NCI-H774 (cell line): Measurements from ENCODE around the gene EIF1.

Experiments
- DNase-seq: peaks from one replicate; lab custom pipeline; 2025; lab: John Stamatoyannopoulos, UW

Gene EIF1

DNA sequence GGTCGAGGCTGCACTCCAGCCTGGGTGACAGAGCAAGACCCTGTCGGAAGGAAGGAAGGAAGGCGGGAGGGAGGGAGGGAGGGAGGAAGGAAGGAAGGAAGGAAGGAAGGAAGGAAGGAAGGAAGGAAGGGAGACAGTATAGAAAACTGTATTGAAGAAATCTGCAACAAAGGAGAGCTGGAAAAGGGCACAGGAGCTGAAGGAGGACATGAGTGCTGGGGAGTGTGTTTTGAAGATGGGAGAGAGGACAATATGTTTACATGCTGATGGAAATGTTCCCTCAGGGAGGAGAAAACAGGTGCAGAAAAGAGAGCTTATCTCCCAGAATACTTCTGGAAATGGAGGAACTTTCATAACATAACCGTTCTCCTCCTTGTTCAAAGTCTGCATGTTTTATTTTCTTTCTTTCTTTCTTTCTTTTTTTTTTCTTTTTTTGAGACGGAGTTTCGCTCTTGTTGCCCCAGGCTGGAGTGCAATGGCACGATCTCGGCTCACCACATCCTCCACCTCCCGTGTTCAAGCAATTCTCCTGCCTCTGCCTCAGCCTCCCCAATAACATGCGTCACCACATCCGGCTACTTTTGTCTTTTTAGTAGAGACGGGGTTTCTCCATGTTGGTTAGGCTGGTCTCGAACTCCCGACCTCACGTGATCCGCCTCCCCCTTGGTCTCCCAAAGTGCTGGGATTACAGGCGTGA, 48.4 kb downstream of the EIF1 start:
- no peak for DNase-seq

GRCh38 chr17:41737680-41738023, 49.0 kb downstream of the EIF1 start:
- no peak for DNase-seq

DNA sequence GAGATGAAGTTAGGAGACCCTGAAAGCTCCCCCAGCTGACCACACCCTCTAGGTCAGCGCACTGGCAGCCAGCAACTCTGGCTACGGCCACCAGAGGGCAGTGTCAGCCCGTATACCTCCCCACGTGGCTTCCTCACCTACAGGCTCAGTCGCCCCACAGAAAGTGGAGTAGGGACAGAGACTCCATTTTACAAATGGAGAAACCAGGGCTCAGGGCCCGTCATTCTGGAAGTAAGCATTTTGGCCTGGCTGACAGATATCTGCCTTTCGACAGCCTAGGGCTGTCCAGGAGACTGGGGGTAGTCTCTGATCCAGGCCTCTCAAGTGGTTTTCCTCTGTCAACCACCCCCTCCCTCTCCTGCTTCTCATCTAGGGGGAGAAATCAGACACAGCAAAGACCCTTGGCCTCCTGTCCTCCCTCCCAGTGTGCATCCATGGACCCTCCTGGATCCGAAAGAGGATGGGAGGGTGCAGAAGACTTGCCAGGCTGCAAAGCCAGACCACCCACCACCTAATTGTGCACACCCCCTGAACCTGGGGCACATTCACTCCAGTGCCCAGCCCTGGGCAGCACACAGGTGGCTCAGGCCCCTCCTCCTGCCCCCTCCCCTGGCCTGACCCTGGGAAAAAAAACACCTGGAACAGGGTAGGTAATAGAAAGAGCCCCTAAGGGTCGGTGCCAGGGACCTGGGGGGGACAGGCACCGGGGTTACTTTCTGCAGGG, 49.6 kb downstream of the EIF1 start:
- DNase-seq, result peak; percentile 82

- no peak for DNase-seq
Observed at GRCh38 chr17:41738801-41739112, 50.1 kb downstream of the EIF1 start.

- DNase-seq, result no peak
Observed at GRCh38 chr17:41739661-41740352, 51.1 kb downstream of the EIF1 start.

DNA sequence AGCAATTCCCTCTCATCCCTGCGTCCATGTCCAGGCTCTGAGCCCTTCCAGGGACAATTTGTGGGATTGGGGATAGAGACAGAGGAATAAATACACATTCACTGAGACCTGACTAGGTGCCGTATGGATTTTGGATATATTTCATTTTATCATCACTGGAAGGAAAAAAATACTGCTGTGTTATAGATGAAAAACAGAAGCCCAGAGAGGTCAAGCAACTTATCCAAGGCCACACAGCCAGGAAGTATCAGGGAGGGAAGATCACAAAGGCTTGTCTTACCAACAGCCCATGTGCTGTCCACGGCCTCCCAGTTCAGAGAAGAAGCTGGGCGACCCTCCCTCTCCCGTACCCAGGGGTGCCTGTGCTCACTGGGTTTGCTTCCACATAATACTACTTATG, 51.8 kb downstream of the EIF1 start:
- DNase-seq, result no peak

DNA sequence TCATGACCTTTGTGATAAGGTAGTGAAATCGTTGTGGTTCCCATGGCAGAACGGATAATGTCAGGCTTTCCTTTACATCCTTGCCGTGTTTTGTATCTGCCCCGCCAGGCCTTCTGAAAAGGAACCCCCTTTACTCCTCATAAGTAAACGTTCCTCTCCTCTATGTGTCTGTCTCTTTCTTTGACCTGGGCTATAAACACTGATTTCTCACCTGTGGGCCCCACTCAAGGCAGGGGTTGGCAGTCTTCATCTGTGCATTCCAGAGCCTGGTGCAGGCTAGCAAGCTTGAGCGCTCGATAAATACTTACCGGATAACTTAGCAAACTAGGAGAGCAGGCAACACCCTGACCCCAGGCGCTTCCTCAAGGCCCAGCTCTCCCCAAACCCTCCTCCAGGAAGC, 53.0 kb downstream of the EIF1 start:
- no peak for DNase-seq
